ENCODE results near the gene RMC1.
"Not testable (repeated sequence)": the region's sequence is repeated elsewhere in the genome, so short reads cannot be mapped to it uniquely, and the experiment has no call there.

The RMC1 gene

DNA sequence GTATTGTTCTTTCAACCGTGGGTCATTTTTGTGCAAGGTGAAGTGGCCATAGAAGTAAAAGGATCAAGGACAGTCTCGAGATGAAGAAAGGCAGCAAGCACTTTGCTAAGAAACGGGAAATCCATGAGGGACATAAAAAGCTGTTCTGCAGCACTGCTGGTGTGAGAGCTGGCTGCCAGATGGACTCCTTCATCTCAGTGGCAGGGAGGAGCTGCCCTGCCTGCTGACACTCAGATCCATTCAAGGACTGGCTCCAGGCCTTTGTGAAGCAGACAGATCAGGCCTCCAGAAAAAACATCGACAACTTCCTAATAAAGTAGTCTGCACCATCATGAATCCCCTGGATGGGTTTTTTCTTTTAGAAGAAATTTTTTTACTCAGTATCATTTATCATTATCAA, 29.5 kb downstream of the RMC1 start:
- no peak for DNase-seq (ENCODE audit: low spot score)

DNA sequence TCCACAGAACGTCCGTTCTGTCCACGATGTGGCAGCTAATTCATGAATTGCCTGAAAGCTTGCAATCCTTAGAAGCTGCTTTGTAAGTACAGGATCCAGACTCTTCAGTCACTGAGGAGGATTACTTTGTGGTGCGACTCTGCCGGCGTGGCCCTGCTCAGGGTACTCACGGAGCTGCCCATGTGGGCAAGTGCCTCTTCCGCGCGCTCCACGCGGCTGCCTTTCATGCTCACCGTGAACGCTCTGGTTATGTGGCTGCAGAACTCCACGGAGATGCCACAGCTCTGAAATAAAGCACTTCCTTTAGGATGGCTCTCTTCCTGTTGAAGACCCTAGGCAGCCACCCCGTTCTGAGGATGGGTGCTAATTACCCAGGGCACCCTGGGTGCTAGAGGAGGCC, 31.0 kb downstream of the RMC1 start:
- no peak for DNase-seq (ENCODE audit: low spot score)

DNA sequence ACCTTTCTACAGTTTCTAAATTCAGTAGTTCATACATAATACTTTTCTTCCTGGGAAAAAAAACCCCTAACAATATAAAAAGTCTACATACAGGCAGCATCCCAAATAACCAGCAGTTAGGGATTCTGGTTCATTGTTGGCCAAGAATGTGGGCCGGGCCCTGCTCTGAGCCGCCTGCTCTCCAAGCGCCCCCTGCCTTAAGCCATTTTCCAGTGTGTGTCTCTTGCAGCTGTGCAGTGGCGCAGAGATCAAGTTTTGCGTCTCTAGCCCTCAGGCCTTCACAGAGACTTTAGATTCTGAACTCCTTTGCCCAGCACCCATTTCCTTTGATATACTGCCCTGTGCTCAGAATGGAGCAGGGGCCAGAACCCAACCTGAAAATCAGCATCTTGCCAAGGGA, 32.9 kb downstream of the RMC1 start:
- no peak for DNase-seq (ENCODE audit: low spot score)

DNA sequence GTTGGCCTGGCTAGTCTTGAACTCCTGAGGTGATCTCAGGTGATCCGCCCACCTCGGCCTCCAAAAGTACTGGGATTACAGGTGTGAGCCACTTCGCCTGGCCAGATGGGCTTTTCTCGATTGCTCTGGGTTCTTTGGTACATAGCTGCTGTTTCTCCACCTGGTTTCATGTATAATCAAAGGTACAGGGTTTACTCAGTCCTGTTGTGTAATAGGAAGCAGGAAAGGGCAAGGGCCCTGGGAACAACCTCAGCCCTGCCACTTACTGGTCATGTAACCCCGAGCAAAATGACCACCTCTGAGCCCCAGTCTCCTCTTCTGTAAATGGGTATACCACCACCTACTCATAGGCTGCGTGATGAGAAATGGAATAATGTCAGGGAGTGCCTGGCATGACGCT, 34.0 kb downstream of the RMC1 start:
- no peak for DNase-seq (ENCODE audit: low spot score)

DNA sequence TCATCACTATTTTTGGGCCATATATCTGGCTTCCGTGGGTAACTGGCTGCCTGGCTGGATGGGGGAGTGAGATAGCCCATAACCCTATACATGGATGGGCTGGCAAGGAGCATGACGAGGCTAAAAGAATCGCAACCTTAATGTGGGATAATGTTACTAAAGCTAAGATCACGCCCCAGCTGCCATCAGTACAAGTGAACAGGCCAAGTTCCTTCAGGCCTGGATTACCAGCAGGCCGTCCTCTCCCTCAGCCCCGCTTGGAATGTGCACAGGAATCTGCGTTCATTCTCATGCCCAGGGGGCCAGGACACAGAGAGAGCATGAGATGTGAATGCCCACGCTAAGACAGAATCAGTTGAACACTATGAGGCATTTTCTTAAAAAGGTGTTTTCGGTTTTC, 34.7 kb downstream of the RMC1 start:
- no peak for DNase-seq (ENCODE audit: low spot score)

DNA sequence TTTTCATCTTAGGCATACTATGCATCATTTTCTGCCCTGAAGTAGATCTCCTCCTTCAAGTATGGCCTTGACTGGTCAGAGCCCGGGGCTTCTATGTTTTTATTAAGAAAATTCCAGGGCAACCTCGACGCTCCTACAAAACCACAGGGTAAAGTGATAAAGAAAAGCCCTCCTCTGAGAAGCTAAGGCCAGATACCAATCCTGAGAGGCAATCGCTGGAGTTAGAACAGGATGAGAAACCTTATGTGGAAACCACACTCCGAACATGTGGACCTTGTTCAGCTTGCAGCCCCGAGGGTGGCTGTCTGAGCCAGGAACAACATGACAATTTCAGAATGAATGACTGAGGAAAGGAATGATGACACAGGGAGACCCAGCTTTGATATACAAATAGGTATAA, 35.6 kb downstream of the RMC1 start:
- DNase-seq (ENCODE audit: low spot score): no peak

DNA sequence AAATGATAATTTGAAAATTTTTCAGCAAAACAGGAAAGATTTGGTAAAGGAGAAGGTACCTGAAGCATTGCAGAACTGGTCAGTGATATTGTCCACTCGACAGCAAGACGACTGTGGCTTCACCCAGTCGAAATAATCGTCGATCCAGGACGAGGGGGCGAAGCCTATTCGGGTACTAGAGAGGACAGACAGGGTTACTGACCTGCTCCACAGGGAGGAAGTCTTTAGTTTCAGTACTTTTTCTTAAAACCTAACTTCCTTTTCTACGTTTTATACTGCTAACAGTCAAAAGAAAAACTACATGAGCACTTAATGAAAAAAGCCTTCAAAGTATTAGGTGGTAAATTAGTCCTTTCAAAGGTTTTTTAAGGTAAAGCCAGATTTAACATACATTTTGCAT, 36.0 kb downstream of the RMC1 start:
- no peak for DNase-seq (ENCODE audit: low spot score)

DNA sequence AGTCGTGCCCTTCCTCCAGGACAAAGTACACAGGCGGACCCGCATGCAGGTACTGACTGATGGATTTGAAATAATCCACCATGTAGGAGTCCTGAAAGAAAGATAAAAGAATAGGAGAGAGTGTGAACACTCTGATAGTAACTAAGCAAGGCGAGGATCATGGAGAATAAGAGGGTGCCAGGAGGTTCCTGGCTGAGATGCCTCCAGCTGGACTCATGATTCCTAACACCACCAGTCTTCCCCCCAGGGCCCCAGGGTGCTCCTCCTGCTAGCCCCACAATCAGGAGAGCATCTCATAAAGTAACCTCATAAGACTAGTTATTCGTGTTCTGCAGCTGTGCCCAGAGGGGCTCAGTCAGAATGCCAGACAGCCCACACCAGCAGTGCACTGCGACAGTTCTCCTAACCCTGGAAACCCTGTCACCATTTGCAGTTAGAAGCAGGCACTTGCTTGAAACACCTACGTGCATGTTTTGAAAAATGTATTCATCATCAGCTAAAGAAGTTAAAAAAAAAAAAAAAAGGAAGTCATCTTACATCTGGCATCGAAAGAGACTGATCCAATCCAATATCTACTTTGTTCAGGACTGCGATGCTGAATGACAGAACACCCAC, 36.7 kb downstream of the RMC1 start:
- DNase-seq (ENCODE audit: low spot score): no peak

DNA sequence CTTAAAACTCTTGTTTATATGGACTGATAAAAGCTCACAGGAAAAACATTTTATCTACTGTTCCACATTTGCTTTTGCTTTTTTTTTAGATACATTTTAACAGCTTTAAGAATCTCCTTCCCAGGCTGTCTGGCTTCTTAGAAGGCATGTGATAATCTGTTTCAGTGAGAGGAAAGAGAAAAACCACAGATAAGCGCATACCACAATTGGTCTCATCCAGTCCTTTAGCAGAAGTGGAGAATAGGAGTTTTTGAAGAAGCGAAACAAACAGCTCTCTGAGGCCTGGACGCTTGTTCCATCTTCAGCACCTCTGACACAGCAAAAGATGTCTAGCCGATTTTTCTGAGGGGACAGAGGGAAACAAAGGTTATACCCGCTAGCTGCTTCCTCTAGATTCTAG, 37.6 kb downstream of the RMC1 start:
- no peak for DNase-seq (ENCODE audit: low spot score)

DNA sequence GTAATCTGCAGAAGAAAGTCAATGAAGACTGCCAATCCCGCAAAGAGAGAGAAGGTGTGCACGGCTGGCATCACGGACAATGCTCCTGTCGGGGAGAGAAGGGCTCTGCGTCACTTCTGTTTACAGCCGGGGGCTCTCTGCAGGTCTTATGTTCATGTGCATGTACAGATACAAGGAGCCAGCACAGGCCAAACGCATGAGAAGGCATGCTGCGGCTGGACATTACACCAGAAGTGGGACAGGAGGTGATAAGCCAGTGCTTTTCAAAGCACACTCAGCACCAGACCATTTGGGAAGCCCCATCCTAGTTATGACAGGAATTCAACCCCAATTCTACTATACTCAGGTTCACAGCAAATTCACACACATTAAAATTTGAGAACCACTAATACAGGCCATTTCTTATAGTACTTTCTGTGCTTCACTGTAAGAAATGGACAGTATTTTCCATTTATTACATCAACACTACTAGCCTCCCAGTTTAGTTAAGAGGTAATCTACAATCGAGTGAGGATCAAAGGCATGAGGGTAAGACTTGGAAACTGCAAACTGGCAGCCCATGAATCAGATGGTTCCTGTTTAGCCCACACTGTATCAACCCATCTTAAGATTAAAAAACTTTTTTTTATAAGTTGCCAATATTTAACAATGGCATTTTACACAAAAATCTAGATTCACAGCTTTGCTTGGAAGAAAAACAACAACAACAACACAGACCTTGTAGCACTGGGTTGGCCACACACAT, 38.2 kb downstream of the RMC1 start:
- DNase-seq (ENCODE audit: low spot score): no peak

DNA sequence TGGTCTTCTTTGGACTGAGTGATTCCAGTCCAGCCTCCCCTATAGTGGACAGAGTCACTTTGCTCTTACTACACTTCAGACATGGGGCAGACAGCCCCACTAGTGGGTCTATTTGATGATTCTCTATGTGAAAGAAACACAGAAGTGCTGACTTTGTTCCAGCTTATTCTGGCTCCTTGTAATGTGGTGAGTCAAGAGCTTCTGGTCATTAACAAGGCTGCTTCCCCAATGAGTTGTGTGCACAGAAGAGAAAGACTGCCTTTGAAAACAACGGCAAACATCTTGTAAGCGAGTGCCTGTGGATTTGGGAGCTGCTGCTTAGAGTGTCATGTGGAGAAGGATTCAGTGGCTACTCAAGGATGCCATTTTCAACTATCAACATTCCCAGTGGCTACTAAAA, 39.1 kb downstream of the RMC1 start:
- DNase-seq (ENCODE audit: low spot score): no peak

DNA sequence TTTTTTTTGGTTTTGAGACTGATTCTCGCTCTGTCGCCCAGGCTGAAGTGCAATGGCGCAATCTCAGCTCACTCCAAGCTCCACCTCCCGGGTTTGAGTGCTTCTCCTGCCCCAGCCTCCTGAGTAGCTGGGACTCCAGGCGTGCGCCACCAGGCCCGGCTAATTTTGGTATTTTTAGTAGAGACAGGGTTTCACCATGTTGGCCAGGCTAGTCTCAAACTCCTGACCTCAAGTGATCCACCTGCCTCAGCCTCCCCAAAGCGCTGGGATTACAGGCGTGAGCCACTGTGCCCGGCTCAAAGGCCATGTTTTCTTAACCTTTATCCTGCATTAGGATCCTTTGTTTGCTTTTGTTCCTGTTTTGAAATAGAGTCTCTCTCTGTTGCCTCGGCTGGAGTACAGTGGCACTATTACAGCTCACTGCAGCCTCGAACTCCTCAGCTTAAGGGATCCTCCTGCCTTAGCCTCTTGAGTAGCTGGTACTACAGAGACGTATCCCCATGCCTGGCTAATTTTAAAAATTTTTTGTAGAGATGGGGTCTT, 42.0 kb downstream of the RMC1 start:
- no peak for DNase-seq (ENCODE audit: low spot score)

DNA sequence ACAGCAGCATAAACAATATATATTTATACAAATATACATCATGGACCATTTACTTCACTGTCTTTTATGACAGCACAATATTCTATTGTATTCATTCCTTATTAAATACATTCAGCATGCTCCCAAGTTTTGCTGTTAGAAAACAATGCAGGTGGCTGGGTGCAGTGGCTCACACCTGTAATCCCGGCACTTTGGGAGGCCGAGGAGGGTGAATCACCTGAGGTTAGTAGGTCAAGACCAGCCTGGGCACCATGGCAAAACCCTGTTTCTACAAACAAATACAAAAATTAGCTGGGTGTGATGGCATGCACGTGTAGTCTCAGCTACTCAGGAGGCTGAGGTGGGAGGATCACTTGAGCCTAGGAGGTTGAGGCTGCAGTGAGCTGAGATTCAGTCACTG, 44.0 kb downstream of the RMC1 start:
- DNase-seq (ENCODE audit: low spot score): no peak

DNA sequence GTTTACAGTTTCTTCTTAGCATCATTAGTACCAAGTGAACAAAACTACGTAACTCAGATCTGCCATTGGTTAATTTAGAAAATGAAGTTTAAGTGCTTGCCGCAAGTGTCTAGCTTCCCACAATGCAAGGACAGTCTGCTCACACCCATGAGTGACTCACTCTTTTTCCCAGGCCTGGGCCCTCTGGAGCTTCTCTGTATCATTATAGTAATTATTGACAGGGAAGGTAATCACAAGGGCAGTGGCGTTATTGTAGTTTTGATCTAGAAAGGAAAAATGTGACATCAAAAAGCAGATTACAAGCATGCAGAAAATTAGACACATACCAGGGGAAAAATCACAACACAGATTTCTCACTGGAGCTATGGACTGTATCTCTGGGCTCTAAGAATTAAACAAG, 44.5 kb downstream of the RMC1 start:
- no peak for DNase-seq (ENCODE audit: low spot score)

DNA sequence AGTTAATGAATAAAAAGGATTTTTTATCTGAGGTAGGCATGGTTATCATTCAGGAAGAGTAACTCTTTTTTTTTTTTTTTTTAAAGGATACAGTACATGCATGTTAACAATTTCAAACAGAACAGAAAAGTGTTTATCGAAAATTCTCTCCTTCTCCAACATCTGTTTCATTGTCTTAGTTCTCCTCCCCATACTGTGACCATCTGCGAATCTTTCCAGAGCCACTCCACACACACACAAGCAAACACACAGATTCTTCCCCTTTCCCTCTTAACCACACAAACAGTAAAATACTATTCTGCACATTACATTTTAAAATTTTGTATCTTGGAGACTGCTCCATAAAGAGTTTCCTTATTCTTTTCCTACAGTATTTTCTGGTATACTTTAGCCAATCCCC, 45.0 kb downstream of the RMC1 start:
- no peak for DNase-seq (ENCODE audit: low spot score)

DNA sequence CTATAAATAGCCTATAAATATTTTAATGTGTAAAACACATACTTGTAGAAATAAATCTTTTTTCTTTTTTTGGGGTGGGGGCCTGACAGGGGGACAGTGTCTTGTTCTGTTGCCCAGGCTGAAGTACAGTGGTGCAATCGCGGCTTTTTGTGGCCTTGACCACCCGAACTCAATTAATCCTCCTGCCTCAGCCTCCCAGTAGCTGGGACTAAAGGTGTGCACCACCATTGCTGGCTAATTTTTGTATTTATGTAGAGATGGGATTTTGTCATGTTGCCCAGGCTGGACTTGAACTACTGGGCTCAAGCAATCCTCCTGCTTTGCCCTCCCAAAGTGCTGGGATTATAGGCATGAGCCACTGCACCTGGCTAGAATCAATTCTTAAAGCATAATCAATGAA, 45.4 kb downstream of the RMC1 start:
- no peak for DNase-seq (ENCODE audit: low spot score)

DNA sequence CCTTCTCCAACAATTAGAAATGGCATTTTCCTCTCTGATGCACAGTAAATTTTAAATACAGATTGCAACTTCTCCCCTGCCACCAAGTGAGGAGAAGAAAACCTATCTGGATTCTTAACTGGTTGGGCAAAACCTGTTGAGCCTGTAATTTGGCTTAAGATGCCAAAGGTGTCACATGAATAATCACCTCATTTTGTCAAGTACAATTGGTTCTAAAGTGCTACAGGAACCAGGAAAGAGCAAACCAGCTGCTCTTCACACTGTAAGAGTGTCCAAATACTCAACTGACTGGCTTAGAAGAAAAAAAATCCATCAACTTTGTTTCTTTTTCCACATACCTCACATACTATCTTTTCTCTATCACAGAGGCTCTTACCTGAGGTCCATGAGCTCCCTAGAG, 47.6 kb downstream of the RMC1 start:
- DNase-seq (ENCODE audit: low spot score): no peak

DNA sequence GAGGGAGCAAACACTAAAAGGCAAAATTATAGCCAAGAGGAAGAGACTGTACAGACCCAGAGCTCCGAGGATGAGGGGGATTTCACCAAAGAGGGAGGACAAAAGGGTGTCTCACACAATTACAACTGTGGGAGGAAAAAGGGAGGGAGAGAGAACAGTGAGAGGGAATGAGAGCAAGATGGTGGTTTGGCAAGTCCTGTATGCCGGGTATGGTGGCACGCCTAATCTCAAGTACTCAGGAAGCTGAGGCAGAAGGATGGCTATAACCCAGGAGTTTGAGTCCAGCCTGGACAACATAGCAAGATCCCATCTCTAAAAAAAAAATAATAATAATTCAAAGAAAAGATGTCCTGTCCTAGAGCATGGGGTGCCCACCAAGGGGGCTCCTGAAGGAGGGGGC, 48.7 kb downstream of the RMC1 start:
- DNase-seq (ENCODE audit: low spot score): no peak

DNA sequence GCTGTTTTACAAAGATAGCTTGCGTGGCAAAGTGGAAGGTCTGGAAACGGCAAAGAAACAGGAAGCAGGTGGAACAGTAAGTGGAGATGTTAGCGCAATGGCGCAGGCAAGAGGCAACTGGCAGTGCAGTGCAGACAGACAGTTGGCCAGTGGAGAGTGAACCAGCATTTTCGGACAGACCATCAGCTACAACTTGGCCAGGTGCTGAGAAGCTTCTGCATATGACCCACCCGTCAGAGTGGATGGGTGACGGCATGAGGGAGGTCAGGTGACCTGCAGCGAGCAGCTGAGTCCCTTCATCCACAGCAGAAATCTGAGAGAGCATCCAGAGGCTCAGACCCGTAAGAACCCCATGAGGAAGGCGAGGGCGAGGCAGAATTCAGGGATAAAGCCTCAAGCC, 49.2 kb downstream of the RMC1 start:
- DNase-seq (ENCODE audit: low spot score): no peak

DNA sequence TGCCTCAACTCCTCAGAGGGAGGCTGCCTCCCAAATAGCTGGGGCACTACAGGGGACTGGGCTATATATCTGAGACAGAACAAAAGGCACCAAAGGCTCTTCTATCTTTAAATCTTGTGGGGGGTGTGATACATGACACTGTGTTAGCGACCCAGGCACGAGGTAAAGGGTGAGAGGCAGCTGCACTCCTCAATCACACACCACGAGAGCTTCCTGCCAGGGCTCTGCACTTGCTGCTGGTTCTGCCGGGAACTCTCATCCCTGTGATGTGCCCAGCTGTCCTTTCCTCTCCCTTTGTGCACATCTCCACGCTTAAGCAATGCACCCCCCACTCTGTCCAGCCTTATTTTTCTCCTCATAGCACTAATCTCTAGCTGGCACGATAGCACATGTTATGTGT, 50.6 kb downstream of the RMC1 start:
- DNase-seq (ENCODE audit: low spot score): no peak

DNA sequence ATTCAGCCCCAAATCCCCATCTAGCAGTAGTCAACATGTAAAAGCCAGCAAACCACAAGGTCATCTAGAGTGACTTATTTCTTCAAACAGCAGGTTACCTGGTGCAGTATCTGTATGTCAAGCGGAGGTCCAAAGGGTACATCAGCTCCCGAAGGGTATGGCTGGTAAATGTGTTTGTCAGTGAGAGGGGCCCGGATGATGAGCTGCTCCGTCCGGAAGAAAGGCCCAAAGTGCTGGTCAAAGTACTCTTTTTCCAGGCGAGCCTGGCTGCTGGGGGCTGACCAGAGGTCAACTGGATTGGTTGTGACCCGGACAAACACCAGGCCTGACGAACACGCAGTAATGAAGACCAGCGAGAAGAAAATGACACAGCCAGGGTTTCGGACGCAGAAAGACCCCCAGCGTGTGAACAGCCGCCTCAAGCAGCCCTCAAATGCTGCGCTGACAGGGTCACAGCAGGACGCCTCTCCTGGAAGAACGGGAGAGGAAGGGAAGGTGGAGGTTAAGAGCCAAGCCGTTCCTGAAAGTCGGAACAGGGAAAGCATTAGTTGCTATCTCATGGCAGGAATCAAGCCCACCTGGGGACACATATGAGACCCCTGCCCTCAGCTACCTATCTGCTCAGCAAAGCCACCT, 53.0 kb downstream of the RMC1 start:
- DNase-seq (ENCODE audit: low spot score): no peak

DNA sequence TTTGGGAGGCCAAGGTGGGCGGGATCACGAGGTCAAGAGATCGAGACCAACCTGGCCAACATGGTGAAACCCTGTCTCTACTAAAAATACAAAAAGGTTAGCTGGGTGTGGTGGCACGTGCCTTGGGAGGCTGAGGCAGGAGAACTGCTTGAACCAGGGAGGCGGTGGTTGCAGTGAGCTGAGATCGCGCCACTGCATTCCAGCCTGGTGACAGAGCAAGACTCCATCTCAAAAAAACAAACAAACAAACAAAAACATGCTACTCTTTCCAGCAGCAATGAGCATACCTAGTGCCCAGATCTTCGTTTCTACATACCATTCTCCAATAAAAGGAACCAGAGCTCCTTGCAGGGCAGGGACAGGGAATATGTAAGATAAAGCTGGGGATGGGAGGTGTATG, 54.2 kb downstream of the RMC1 start:
- DNase-seq (ENCODE audit: low spot score): not testable (repeated sequence)

DNA sequence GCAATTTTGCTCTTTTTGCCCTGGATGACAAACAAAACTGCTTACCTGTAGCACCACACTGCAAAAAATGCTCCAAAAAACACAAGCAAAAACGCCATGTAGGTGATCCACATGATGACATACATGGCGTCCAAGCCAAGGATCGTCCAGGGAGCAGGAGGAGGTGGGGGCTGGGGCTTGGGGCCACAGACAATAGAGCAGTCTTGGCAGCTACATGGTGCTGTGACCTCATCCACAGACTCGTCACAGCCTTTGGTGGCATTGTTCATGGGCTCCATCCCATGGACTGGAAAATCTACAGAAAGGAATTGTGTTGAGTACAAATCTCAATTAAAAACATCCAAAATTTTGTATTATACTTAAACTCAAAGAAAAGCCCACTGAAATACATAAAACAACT, 56.9 kb downstream of the RMC1 start:
- DNase-seq (ENCODE audit: low spot score): no peak
